GM19023 (cell line): Measurements from ENCODE around the gene NAXD.

Experiments
- ATAC-seq: cut with Tn5 transposase; IDR thresholded peaks from one replicate; pipeline ENCODE4 v1.9.1; 2021; ENCODE audit warnings: mild to moderate bottlenecking, moderate library complexity; ENCODE audit not compliant: unreplicated experiment

Gene NAXD

GRCh38 chr13:110643324-110643723 is 28.0 kb downstream of the NAXD start:
- ATAC-seq = no peak

GRCh38 chr13:110643768-110644421 is 28.6 kb downstream of the NAXD start:
- ATAC-seq = no peak

- ATAC-seq = peak; percentile 68
These were observed 29.7 kb downstream of the NAXD start for GRCh38 chr13:110644892-110645521.

DNA sequence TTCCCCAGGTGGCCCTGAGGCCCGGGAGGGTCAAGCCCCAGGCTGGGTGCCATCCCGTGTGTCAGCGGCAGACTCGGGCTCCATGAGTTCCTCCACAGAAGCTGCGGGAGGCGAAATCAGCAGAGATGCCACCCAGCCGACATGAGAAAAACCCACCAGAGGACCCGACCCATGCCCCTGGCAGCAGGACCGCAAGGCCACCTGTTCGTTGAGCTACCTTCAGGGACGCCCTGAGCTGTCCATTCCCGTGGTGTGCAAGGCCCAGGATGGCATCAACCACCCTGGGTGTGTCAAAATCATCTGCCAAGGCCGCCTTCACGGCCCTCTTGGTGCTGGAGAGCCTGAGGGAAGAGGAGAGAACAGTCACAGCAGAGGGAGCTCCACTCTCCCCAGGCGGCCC is 30.4 kb downstream of the NAXD start:
- no peak for ATAC-seq

DNA sequence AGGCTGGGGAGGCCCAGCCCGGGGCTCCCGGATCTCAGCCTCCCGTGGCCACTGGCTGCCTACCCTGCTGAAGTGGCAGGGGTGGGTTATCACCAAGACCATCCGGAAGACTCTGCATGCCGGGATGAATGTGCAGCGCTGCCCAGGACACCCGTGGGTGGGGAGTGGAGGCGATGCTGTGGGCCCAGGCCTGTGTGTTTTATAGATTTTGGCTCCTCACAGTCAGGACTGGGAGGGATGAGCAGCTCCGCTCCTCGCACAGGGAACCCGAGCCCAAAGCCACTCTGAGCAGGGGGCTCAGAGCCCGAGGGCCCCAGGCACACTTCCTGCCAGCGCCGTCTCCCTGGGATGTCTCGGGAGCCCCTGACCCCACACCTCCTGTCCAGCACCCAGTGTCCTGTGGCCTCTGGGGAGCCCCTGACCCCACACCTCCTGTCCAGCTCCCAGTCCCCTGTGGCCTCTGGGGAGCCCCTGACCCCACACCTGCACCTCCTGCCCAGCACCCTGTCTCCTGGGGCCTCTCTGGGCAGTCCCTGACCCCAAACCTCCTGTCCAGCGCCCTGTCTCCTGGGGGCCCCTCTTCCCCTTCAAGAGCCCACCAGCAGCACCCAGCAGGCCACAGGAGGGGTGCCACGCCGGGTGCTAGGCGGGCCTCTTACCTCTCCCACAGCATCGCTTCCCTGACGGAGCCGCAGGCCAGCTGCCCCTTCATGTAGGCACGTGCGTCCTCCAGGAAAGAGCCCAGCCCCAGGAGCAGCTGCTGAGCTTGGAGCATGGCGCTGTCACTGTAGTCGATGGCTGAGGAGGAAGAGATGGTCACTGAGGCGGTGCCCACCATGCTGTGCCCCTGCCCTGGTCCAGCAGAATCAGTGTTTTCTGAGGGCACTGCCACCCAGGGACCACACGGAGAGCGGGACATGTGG is 31.4 kb downstream of the NAXD start:
- ATAC-seq = no peak

- ATAC-seq = no peak
These were observed 32.0 kb downstream of the NAXD start for GRCh38 chr13:110647365-110647737.

DNA sequence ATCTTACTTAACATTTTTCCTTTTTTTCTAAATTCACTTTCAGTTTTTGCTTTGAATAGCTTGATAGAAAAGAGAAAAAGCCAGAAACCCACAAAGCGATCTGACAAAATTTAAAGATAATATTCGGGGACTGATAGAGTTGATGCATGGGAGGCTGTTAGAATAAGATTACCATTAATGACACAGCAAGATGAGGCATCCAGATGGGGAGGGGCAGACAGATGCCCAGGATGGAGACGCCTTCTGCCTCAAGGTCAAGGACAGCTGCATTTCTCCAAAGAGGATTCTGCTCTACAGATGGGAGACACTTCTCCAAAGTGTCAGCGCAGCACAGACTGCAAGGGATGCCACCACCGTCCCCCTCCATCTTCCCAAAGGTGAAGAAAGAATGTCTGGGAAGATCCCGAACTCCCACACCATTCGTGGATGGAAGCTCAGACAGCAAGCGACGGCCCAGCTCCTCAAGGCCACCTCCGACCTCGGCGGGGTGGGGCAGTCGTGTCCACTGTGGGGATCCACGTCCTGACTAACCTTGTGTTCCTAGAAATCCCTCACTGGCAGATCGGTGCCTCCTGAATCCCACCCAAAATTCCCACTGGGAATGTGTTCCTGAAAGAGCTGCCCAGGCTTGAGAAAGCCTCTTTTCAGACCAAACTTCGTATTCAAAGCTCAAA is 32.9 kb downstream of the NAXD start:
- no peak for ATAC-seq

DNA sequence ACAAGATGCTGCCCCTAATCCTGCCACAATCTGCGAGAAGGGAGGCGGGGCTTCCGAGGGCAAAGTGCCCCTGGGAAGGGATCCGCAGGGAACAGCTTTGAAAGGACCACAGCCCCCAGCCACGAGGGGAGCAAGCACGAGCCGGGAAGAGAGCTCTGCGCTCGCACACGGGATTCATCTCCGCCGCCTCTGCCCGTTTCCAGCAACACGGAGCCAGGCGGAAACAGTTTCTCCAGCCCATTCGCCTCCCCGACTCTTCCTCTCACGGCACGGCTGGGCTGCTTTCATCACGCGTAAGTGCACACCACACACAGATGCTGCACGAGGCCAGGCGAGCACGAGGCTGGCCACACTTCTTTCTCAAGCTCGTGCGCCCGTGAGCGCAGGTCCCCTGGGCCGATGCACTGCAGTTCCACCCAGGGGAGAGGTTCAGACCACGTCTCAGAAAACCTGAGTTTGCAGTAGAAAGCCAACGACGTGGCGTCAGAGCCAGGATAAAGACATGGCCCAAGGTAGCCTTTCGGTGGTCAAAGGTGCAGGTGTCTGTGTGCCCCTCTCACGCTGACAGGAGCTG is 33.6 kb downstream of the NAXD start:
- ATAC-seq = no peak

DNA sequence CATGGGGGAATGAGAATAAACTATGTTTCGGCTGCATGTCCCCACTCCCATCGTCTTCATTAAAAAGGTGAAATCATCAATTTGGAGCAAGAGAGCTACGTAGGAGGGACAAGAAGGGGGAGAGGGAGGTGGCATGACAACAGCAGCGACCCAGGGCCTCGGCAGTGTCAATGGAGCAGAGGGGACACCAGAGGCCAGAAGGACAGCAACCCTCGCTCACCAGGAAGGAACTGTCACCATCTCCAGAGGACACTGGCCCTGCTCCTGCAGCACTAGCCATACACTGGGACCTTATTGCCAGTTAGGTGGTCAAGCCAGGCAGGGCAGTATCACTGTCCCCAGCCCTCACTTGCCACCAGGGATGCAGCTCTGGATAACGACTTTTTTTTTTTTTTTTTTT is 34.2 kb downstream of the NAXD start:
- ATAC-seq = no peak

DNA sequence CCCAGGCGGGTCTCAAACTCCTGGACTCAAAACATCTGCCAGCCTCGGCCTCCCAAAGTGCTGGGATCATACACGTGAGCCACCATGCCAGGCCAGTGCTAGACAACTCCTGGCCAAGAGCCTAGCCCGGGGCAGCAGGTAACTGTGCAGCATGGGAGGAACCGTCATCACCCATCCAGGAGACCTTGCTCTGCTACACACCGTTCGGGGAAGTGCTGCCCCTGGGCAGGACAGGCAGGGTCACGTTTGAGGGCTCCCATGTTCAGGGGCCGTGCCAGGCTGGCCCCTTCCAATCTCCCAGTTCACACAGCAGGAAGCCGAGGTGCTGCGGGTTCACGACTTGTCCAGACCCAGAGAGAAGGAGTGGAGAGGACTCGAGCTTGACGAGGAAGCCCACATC is 35.1 kb downstream of the NAXD start:
- ATAC-seq = no peak

DNA sequence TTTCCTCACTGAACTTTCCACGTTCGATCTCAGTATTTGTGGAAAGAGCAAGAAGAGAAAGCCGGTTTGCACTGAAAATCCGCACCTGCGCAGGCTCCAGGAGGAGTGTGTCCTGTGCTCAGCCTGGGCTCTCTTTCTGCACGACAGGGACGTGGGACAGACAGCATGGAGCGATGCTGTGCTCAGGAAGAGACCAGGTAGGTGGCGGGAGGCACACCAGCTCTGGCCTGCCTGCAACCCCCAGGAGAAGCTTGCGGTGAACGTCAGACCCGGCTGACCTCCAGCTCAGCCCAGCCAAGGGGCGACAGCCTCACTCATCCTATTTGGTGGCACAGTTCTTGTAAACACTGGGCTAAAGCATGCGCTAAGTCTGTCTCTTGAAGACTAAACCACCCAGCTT is 35.9 kb downstream of the NAXD start:
- ATAC-seq = no peak

GRCh38 chr13:110651726-110652230 is 36.4 kb downstream of the NAXD start:
- no peak for ATAC-seq

DNA sequence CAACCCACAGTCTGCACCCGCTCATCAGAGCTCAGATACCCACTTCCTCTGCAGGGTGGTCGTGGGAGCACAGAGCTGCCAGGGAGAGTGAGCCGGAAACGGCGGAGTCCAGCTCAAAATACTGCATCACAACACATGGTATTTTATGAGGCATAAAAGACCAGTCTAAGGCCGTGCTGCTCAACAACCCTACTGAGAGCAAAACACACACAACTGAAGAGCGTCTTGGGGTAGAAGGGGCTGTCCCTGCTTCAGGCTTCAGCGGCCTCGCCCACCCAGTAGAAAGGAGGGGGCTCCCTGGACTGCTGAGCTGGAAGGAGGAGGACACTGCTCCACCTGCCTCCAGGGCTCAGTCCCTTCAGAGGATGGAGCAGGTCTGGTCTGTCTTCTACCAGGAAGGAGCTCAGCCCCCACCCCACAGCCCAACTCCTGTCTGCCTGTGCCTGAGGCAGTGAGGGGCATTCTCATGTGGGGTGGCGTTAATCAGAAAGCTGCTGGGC is 36.9 kb downstream of the NAXD start:
- no peak for ATAC-seq

DNA sequence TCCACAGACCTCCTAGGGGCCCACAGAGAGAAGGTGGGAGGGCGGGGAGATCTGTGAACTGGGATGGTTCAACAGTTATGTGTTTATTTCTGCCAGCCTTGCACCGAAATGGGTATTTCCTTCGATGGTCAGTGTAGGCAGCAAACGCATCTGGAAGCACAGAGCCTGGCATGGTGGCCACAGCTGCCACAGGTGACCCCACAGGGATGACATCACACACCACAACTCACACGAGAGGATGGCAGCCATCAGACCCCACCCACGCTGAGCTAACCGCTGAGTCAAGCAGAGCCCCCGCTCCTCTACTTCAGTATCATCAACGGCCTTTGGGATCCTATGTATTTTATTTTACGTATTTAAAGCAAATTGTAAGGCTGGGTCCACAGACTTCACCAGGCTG is 37.4 kb downstream of the NAXD start:
- no peak for ATAC-seq

- ATAC-seq = no peak
These were observed 37.9 kb downstream of the NAXD start for GRCh38 chr13:110653271-110653670.

GRCh38 chr13:110653851-110654250 is 38.5 kb downstream of the NAXD start:
- ATAC-seq = no peak

DNA sequence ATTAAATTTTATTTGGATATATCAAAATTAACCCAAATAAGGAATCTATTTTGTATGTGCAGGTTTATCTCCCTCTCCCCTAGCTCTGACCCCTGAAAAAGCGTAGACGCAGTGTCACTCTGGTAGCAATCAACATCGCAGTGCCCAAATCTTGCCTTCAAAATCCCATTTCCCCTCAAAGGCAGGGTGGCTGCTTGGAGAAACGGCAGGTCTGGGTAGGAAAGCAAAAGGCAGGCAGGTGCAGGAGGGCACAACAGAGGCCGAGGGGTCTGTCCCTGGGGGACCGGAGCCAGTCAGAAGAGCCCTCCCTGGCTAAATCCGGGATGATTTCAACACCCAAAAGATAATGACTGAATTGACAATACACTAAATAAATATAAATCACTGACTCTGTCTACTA is 41.9 kb downstream of the NAXD start:
- ATAC-seq = no peak

DNA sequence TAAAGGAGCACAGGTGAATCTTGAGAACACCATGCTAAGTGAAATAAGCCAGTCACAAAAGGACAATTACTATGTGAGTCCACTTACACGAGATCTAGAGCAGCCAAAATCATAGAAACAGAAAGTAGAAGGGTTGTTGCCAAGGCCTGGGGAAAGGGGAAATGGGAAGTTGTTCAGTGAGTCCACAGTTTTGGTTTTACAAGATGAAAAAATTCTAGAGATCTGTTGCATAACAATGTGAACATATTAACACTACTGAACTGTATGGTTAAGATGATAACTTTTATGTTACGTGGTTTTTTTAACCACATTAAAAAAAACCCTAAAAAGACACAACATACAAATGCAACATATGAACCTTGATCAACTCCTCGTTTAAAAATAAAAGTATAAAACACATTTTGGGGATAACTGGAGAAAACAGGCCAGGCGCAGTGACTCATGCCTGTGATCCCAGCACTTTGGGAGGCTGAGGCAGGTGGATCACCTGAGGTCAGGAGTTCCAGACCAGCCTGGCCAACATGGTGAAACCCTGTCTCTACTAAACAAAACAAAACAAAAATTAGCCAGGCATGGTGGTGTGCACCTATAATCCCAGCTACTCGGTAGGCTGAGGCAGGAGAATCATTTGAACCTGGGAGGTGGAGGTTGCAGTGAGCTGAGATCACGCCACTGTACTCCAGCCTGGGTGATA is 43.0 kb downstream of the NAXD start:
- peak; percentile 80 for ATAC-seq

- no peak for ATAC-seq
These were observed 45.9 kb downstream of the NAXD start for GRCh38 chr13:110661256-110661655.

DNA sequence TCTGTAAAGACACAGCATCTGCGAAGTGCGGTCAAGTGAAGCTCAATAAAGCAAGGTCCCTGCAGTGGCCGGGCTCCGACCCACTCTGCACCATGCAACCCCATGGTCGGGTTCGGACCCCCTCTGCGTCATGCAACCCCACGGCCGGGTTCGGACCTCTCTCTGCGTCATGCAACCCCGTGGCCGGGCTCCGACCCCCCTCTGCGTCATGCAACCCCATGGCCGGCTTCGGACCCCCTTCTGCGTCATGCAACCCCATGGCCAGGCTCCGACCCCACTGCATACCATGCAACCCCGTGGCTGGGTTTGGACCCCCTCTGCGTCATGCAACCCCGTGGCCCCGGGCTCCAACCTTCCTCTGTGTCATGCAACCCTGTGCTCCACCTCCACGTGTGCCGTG is 46.7 kb downstream of the NAXD start:
- no peak for ATAC-seq
